IMR-90 (cell line): ENCODE measurements around the gene COMMD1. TPM values are rescaled to one million over a fixed set of nuclear protein-coding genes. Genes with fewer than 3 reads are reported as not detected.
A peak's percentile ranks its signal among the peaks of the same experiment; 100 is the strongest.

Experiments
- ATAC-seq: fragments of 200-7000 bp; cut with Tn5 transposase; 2 replicates; pipeline ENCODE4 v1.9.1; 2020; ENCODE audit warnings: low read depth, mild to moderate bottlenecking, moderate library complexity
- BruUV-seq: library from RNA; stranded (reverse); fragments of 400-500 nt; replicated peaks from 2 replicates; lab custom pipeline; 2021; lab: Mats Ljungman, UMichigan
- CTCF ChIA-PET: fragments of 300-600 bp; formaldehyde crosslinking; extraction: SDS; loops from one replicate; lab custom pipeline; 2021; ENCODE audit warnings: antibody characterized with exemption; lab: Yijun Ruan, JAX
- POLR2A ChIA-PET: fragments of 300-600 bp; sonication (Branson Sonifier 250); formaldehyde crosslinking; loops from one replicate; lab custom pipeline; 2022; ENCODE audit warnings: antibody characterized with exemption; ENCODE audit not compliant: unreplicated experiment; lab: Charles Lee
- DNase-seq: peaks from one replicate; pipeline ENCODE4 v3.0.0; 2013
- H2AFZ ChIP-seq: replicated peaks from 2 replicates; pipeline ENCODE3; 2013; ENCODE audit warnings: low read length, mild to moderate bottlenecking; ENCODE audit not compliant: poor library complexity
- H2AK5ac ChIP-seq: 2 replicates; pipeline ENCODE4 v1.6.1; 2013; ENCODE audit warnings: low read depth, low read length, inconsistent platforms
- H2AK9ac ChIP-seq: replicated peaks from 2 replicates; pipeline ENCODE3; 2013; ENCODE audit warnings: mild to moderate bottlenecking, low read depth, low read length, moderate library complexity; ENCODE audit not compliant: poor library complexity
- H2BK120ac ChIP-seq: 2 replicates; pipeline ENCODE4 v1.6.1; 2013; ENCODE audit warnings: low read depth, low read length, inconsistent platforms
- H2BK15ac ChIP-seq: 3 replicates; pipeline ENCODE4 v1.6.1; 2013; ENCODE audit warnings: low read depth, low read length, inconsistent platforms
- H2BK20ac ChIP-seq: 2 replicates; pipeline ENCODE4 v1.6.1; 2013; ENCODE audit warnings: low read depth, mild to moderate bottlenecking, inconsistent platforms, low read length, moderate library complexity
- H2BK5ac ChIP-seq: 2 replicates; pipeline ENCODE4 v1.6.1; 2013; ENCODE audit warnings: mild to moderate bottlenecking, low read depth, low read length, inconsistent platforms; ENCODE audit not compliant: poor library complexity, severe bottlenecking
- H3K14ac ChIP-seq: replicated peaks from 2 replicates; pipeline ENCODE4 v1.6.1; 2013; ENCODE audit warnings: low read depth, low read length, inconsistent platforms
- H3K18ac ChIP-seq: 2 replicates; pipeline ENCODE4 v1.6.1; 2013; ENCODE audit warnings: low read depth, low read length, control low read depth
- H3K23ac ChIP-seq: 2 replicates; pipeline ENCODE4 v1.6.1; 2013; ENCODE audit warnings: low read depth, low read length, inconsistent platforms
- H3K27ac ChIP-seq: 2 replicates; pipeline ENCODE4 v1.5.1; 2013; ENCODE audit warnings: mild to moderate bottlenecking, control low read depth, low read length; ENCODE audit not compliant: insufficient read depth
- H3K27me3 ChIP-seq: 2 replicates; pipeline ENCODE4 v1.6.1; 2013; ENCODE audit warnings: low read length; ENCODE audit not compliant: control insufficient read depth, insufficient read depth
- H3K36me3 ChIP-seq: 2 replicates; pipeline ENCODE4 v1.6.1; 2013; ENCODE audit warnings: low read length, mixed read lengths; ENCODE audit not compliant: control insufficient read depth, insufficient read depth
- H3K4ac ChIP-seq: 2 replicates; pipeline ENCODE4 v1.6.1; 2013; ENCODE audit warnings: low read depth, low read length, inconsistent platforms
- H3K4me1 ChIP-seq: 2 replicates; pipeline ENCODE4 v1.6.1; 2013; ENCODE audit warnings: low read length, mixed read lengths; ENCODE audit not compliant: control insufficient read depth, insufficient read depth
- H3K4me2 ChIP-seq: 2 replicates; pipeline ENCODE4 v1.6.1; 2013; ENCODE audit warnings: low read depth, mild to moderate bottlenecking, control low read depth, low read length, moderate library complexity
- H3K4me3 ChIP-seq: 2 replicates; pipeline ENCODE4 v1.5.1; 2013; ENCODE audit warnings: low read depth, mild to moderate bottlenecking, control low read depth, low read length, moderate library complexity; ENCODE audit not compliant: insufficient read depth
- H3K56ac ChIP-seq: 2 replicates; pipeline ENCODE4 v1.6.1; 2013; ENCODE audit warnings: low read length, inconsistent platforms; ENCODE audit not compliant: insufficient read depth; ENCODE audit errors: extremely low read depth
- H3K79me1 ChIP-seq, 2 experiments: 2 replicates each; pipeline ENCODE4 v1.6.1; 2013; ENCODE audit warnings: low read length in 2 of 2, inconsistent platforms in 1 of 2, low read depth in 1 of 2
- H3K9ac ChIP-seq: 2 replicates; pipeline ENCODE4 v1.6.1; 2013; ENCODE audit warnings: low read depth, low read length, control low read depth
- H3K9me1 ChIP-seq: 2 replicates; pipeline ENCODE4 v1.6.1; 2013; ENCODE audit warnings: low read length, inconsistent platforms; ENCODE audit not compliant: insufficient read depth
- H3K9me3 ChIP-seq: 2 replicates; pipeline ENCODE4 v1.6.1; 2013; ENCODE audit warnings: low read length; ENCODE audit not compliant: control insufficient read depth, insufficient read depth
- H4K20me1 ChIP-seq: 2 replicates; pipeline ENCODE4 v1.6.1; 2013; ENCODE audit warnings: low read length, inconsistent platforms; ENCODE audit not compliant: insufficient read depth
- H4K5ac ChIP-seq: 2 replicates; pipeline ENCODE4 v1.6.1; 2013; ENCODE audit warnings: mild to moderate bottlenecking, low read depth, low read length, control low read depth
- H4K8ac ChIP-seq, 2 experiments: 2 replicates each; pipeline ENCODE4 v1.6.1; 2013; ENCODE audit warnings: low read depth in 2 of 2, low read length in 2 of 2, control low read depth in 1 of 2, inconsistent platforms in 1 of 2
- H4K91ac ChIP-seq: 2 replicates; pipeline ENCODE4 v1.6.1; 2013; ENCODE audit warnings: low read depth, low read length, inconsistent platforms; ENCODE audit not compliant: insufficient read depth
- FOS ChIP-seq: fragments of 150-350 bp; IDR thresholded peaks from 2 replicates; pipeline ENCODE4 v1.6.1; 2016; ENCODE audit warnings: low read depth, low read length
- MAZ ChIP-seq: IDR thresholded peaks from 2 replicates; pipeline ENCODE4 v1.6.1; 2012; ENCODE audit warnings: low read depth, mild to moderate bottlenecking, low read length, improper control_type of control experiment, moderate library complexity, borderline replicate concordance
- NFE2L2 ChIP-seq: fragments of 150-350 bp; IDR thresholded peaks from 2 replicates; pipeline ENCODE4 v1.6.1; 2016; ENCODE audit warnings: low read depth, mild to moderate bottlenecking, low read length
- RAD21 ChIP-seq: IDR thresholded peaks from 2 replicates; pipeline ENCODE4 v1.6.1; 2012; ENCODE audit warnings: low read length, improper control_type of control experiment
- RFX5 ChIP-seq: IDR thresholded peaks from 2 replicates; pipeline ENCODE4 v1.8.0; 2012; ENCODE audit warnings: low read depth, mild to moderate bottlenecking, low read length, moderate library complexity
- WGBS, 2 experiments: methylation state at CpG; one replicate each; pipeline versions ENCODE4 v1.1.5 to v1.1.7; 2013; ENCODE audit warnings: missing lambda C conversion rate in 2 of 2; ENCODE audit not compliant: insufficient read length in 1 of 2; ENCODE audit errors: extremely low coverage in 2 of 2; 5-methylcytosine and 5-hydroxymethylcytosine counted together
- dilution Hi-C: fragments of 300-500 bp; cut with HindIII; formaldehyde crosslinking; loops from one replicate; pipeline ENCODE4 v1.14.3; 2018; ENCODE audit warnings: low sequenced_read_pairs; ENCODE audit not compliant: unreplicated experiment
- in situ Hi-C: fragments of 300-500 bp; cut with MboI; formaldehyde crosslinking; loops from 3 replicates; pipeline ENCODE4 v1.14.3; 2019; ENCODE audit warnings: low sequenced_read_pairs, inconsistent platforms, mixed read lengths
- intact Hi-C: fragments of 100-400 bp; cut with micrococcal nuclease; formaldehyde crosslinking; loops from 2 replicates; pipeline ENCODE4 v1.10.0; 2022
- polyA plus RNA-seq, 3 experiments: library from polyadenylated mRNA; depleted of rRNA; stranded (reverse); fragments of >200 nt; gene quantifications; 2 replicates each; pipeline ENCODE4 v1.2.3, GENCODE V29; 2012; ENCODE audit warnings: low replicate concordance in 1 of 3
- total RNA-seq: library from RNA; depleted of rRNA; stranded (reverse); fragments of >200 nt; gene quantifications from 2 replicates; pipeline ENCODE4 v1.2.3, GENCODE V29; 2012
- TF ChIP-seq, protein P1 (sequence below): conservative IDR thresholded peaks from 2 replicates; pipeline ENCODE4 v1.5.1; 2012; ENCODE audit warnings: mild to moderate bottlenecking, low read depth, low read length, improper control_type of control experiment
- TF ChIP-seq, protein P2 (sequence below): fragments of 150-350 bp; IDR thresholded peaks from 2 replicates; pipeline ENCODE4 v1.6.1; 2017; ENCODE audit warnings: mild to moderate bottlenecking, antibody characterized with exemption, low read length, low read depth

The COMMD1 gene
- total and polyA plus RNA-seq, 2 of the 4 experiments (the other 2 are of a cell fraction) = 42.8 to 60.4 TPM

DNA sequence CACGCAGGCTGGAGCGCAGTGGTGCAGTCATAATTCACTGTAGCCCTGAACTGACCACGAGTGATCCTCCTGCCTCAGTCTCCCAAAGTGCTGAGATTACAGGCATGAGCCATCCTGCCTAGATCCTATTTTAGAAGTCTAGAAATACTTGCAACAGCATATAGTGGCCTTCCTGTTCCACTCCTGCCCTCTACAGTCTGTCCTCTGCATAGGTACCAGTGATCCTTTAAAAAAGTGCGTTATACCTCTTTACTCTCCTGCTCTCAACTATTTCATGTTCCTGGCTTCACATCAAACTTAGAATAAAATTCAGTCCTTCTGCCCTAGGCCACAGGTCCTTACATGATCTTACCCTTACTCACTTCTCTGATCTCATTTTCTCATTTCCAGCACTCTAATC is 6.0 kb downstream of the COMMD1 start:
- Histone ChIP-seq H2AFZ (no peak overlapping the region), H3K14ac (no peak overlapping the region), H3K9me1 (no peaks in the 10 kb centered on the region), H3K23ac (no peak overlapping the region), H2AK9ac (no peak overlapping the region), H2BK120ac (no peak overlapping the region), H3K4ac (no peak overlapping the region), H2BK15ac (no peak overlapping the region), H3K9me3 (no peaks in the 10 kb centered on the region), H3K79me1 (peaks cover 13 to 30% of the 10 kb centered on the region in 2 experiments), H3K4me2 (no peak overlapping the region), H3K27ac (no peak overlapping the region), H3K36me3 (no peaks in the 10 kb centered on the region), H3K18ac (no peak overlapping the region), H2BK20ac (no peak overlapping the region), H2BK5ac (no peak overlapping the region), H2AK5ac (no peak overlapping the region), H3K4me1 (no peaks in the 10 kb centered on the region), H4K20me1 (no peaks in the 10 kb centered on the region; the same call in 1 of the 2 replicates), H4K8ac (no peak overlapping the region), H3K56ac (no peak overlapping the region), H4K5ac (no peak overlapping the region), H4K91ac (no peak overlapping the region), H3K4me3 (no peak overlapping the region), H3K9ac (no peak overlapping the region), H3K27me3 (no peaks in the 10 kb centered on the region)
- ChIA-PET POLR2A (no interaction called here), CTCF (no interaction called here)
- intact Hi-C loops = no loop called here
- dilution Hi-C loops = no loop called here
- TF ChIP-seq, protein P1, sequence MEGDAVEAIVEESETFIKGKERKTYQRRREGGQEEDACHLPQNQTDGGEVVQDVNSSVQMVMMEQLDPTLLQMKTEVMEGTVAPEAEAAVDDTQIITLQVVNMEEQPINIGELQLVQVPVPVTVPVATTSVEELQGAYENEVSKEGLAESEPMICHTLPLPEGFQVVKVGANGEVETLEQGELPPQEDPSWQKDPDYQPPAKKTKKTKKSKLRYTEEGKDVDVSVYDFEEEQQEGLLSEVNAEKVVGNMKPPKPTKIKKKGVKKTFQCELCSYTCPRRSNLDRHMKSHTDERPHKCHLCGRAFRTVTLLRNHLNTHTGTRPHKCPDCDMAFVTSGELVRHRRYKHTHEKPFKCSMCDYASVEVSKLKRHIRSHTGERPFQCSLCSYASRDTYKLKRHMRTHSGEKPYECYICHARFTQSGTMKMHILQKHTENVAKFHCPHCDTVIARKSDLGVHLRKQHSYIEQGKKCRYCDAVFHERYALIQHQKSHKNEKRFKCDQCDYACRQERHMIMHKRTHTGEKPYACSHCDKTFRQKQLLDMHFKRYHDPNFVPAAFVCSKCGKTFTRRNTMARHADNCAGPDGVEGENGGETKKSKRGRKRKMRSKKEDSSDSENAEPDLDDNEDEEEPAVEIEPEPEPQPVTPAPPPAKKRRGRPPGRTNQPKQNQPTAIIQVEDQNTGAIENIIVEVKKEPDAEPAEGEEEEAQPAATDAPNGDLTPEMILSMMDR = 0 out of 2 replicates have a peak, but pooled peaks have one; percentile 24
- no peak for TF ChIP-seq NFE2L2
- peak; percentile 17; the same call in 1 of the 2 replicates for TF ChIP-seq RAD21
- TF ChIP-seq, protein P2, sequence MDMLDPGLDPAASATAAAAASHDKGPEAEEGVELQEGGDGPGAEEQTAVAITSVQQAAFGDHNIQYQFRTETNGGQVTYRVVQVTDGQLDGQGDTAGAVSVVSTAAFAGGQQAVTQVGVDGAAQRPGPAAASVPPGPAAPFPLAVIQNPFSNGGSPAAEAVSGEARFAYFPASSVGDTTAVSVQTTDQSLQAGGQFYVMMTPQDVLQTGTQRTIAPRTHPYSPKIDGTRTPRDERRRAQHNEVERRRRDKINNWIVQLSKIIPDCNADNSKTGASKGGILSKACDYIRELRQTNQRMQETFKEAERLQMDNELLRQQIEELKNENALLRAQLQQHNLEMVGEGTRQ = no peak
- no peak for TF ChIP-seq FOS
- TF ChIP-seq MAZ = no peak
- TF ChIP-seq RFX5 = no peak
- DNase-seq (peak; percentile 4), ATAC-seq (no peak)
- in situ Hi-C loops = no loop called here
- BruUV-seq = no TSS peak
- WGBS, 2 experiments = 94% methylated on average over 2 of the region's 4 CpGs; no CpG with 5 or more reads in 1 of the 2 experiments
